GM19463 (cell line): ENCODE measurements around the gene MPZL3.

Experiments used
- ATAC-seq: cut with Tn5 transposase; IDR thresholded peaks from one replicate; pipeline ENCODE4 v1.9.1; 2021; ENCODE audit warnings: mild to moderate bottlenecking, moderate library complexity; ENCODE audit not compliant: unreplicated experiment

MPZL3 gene

GRCh38 chr11:118251858-118252652, at the start of gene MPZL3:
MPZL3 (minus strand) TSS chr11:118252365; CDS start chr11:118252294, 71 bp downstream.
- no peak for ATAC-seq

- no peak for ATAC-seq
Measured at GRCh38 chr11:118301600-118302195, 49.5 kb upstream of the MPZL3 start.

- ATAC-seq: no peak
Measured at GRCh38 chr11:118295815-118296454, 43.8 kb upstream of the MPZL3 start.

GRCh38 chr11:118295199-118295598, 43.0 kb upstream of the MPZL3 start:
- no peak for ATAC-seq

- no peak for ATAC-seq
Measured at GRCh38 chr11:118294053-118294452, 41.9 kb upstream of the MPZL3 start.

- no peak for ATAC-seq
Measured at GRCh38 chr11:118291477-118292135, 39.4 kb upstream of the MPZL3 start.

- no peak for ATAC-seq
Measured at GRCh38 chr11:118290923-118291322, 38.8 kb upstream of the MPZL3 start.

- ATAC-seq: no peak
Measured at GRCh38 chr11:118289401-118289800, 37.2 kb upstream of the MPZL3 start.

GRCh38 chr11:118287006-118287405, 34.8 kb upstream of the MPZL3 start:
- ATAC-seq: no peak

GRCh38 chr11:118286545-118286944, 34.4 kb upstream of the MPZL3 start:
- ATAC-seq: no peak

GRCh38 chr11:118283756-118284350, 31.7 kb upstream of the MPZL3 start:
- ATAC-seq: no peak

- no peak for ATAC-seq
Measured at GRCh38 chr11:118283037-118283636, 31.0 kb upstream of the MPZL3 start.

- no peak for ATAC-seq
Measured at GRCh38 chr11:118282606-118283005, 30.4 kb upstream of the MPZL3 start.

- ATAC-seq: no peak
Measured at GRCh38 chr11:118281284-118281683, 29.1 kb upstream of the MPZL3 start.

GRCh38 chr11:118277312-118277711, 25.1 kb upstream of the MPZL3 start:
- ATAC-seq: no peak

- ATAC-seq: no peak
Measured at GRCh38 chr11:118276422-118276821, 24.3 kb upstream of the MPZL3 start.

GRCh38 chr11:118275176-118275575, 23.0 kb upstream of the MPZL3 start:
- no peak for ATAC-seq

GRCh38 chr11:118274186-118274585, 22.0 kb upstream of the MPZL3 start:
- ATAC-seq: no peak

- ATAC-seq: no peak
Measured at GRCh38 chr11:118272001-118272400, 19.8 kb upstream of the MPZL3 start.

- ATAC-seq: no peak
Measured at GRCh38 chr11:118267486-118267885, 15.3 kb upstream of the MPZL3 start.

- no peak for ATAC-seq
Measured at GRCh38 chr11:118265954-118266353, 13.8 kb upstream of the MPZL3 start.
